B cell (primary cell): ENCODE results near the gene KLHL30. TPM values are rescaled to one million over a fixed set of nuclear protein-coding genes. Genes with fewer than 3 reads are reported as not detected.

Source experiments
- ATAC-seq: fragments of 200-7000 bp; cut with Tn5 transposase; one replicate; pipeline ENCODE4 v1.10.0; 2021; ENCODE audit warnings: low read depth, mild to moderate bottlenecking, moderate number of reproducible peaks, moderate library complexity
- CTCF ChIA-PET: fragments of 350-600 bp; sonication (Branson Sonifier 250); formaldehyde crosslinking; loops from one replicate; lab custom pipeline; 2021; ENCODE audit warnings: antibody characterized with exemption, inconsistent platforms; lab: Charles Lee
- POLR2A ChIA-PET: fragments of 350-600 bp; sonication (Branson Sonifier 250); formaldehyde crosslinking; loops from one replicate; lab custom pipeline; 2021; ENCODE audit warnings: antibody characterized with exemption; lab: Charles Lee
- DNase-seq: peaks from one replicate; pipeline ENCODE4 v3.0.0; 2013
- H2AFZ ChIP-seq: 2 replicates; pipeline ENCODE4 v1.6.1; 2012; ENCODE audit warnings: mild to moderate bottlenecking, low read depth, low read length; ENCODE audit not compliant: insufficient read depth, poor library complexity, severe bottlenecking
- H3K27ac ChIP-seq, 2 donors: 1 replicate in 1 of 2; 2 replicates in 1 of 2; pipeline ENCODE4 v1.5.1; 2012 to 2013; ENCODE audit warnings: low read length in 2 of 2, mild to moderate bottlenecking in 2 of 2, moderate library complexity in 1 of 2
- H3K27me3 ChIP-seq, 4 experiments: fragments of 200-600 bp in 1 of 4; sonication (generic) in 1 of 4; replicated peaks in 1 of 4; 1 replicate in 2 of 4; 2 replicates in 2 of 4; pipeline versions ENCODE4 v1.6.1 to v1.7.0; 2013 to 2016; ENCODE audit warnings: low read length in 3 of 4, mild to moderate bottlenecking in 2 of 4, mixed read lengths in 1 of 4, moderate library complexity in 1 of 4; ENCODE audit not compliant: insufficient read depth in 4 of 4, control insufficient read depth in 3 of 4; ENCODE audit errors: control extremely low read depth in 1 of 4
- H3K36me3 ChIP-seq, 2 experiments: replicated peaks in 1 of 2; 1 replicate in 1 of 2; 2 replicates in 1 of 2; pipeline versions ENCODE4 v1.6.1 to v1.7.1; 2013; ENCODE audit warnings: low read length in 1 of 2; ENCODE audit not compliant: insufficient read depth in 2 of 2, control insufficient read depth in 1 of 2; ENCODE audit errors: control extremely low read depth in 1 of 2, extremely low read depth in 1 of 2
- H3K4me1 ChIP-seq, 2 donors: fragments of 200-600 bp in 1 of 2; sonication (generic) in 1 of 2; 1 replicate in 1 of 2; 2 replicates in 1 of 2; pipeline versions ENCODE4 v1.5.1 to v1.6.1; 2013 to 2017; ENCODE audit warnings: low read length in 2 of 2; ENCODE audit not compliant: control insufficient read depth in 2 of 2, insufficient read depth in 2 of 2
- H3K4me2 ChIP-seq: replicated peaks from 2 replicates; pipeline ENCODE3; 2012; ENCODE audit warnings: mild to moderate bottlenecking, low read depth, low read length; ENCODE audit not compliant: poor library complexity, severe bottlenecking
- H3K4me3 ChIP-seq, 5 experiments: fragments of 200-600 bp in 1 of 5; sonication (generic) in 1 of 5; 1 replicate in 3 of 5; 2 replicates in 2 of 5; pipeline versions ENCODE4 v1.5.1 to v1.7.0; 2011 to 2016; ENCODE audit warnings: low read length in 4 of 5, mild to moderate bottlenecking in 4 of 5, low read depth in 2 of 5, control low read depth in 1 of 5, moderate library complexity in 1 of 5; ENCODE audit not compliant: insufficient read depth in 1 of 5; ENCODE audit errors: control extremely low read depth in 1 of 5, extremely low read depth in 1 of 5
- H3K79me2 ChIP-seq: fragments of 200-600 bp; sonication (generic); one replicate; pipeline ENCODE4 v1.6.0; 2016; ENCODE audit warnings: low read length; ENCODE audit not compliant: control insufficient read depth, insufficient read depth
- H3K9ac ChIP-seq: fragments of 200-600 bp; sonication (generic); 2 replicates; pipeline ENCODE4 v1.6.1; 2017; ENCODE audit warnings: mild to moderate bottlenecking, low read length, moderate library complexity
- H3K9me3 ChIP-seq, 3 donors: one replicate each; pipeline versions ENCODE4 v1.6.1 to v1.7.1; 2013; ENCODE audit warnings: low read length in 2 of 3; ENCODE audit not compliant: control insufficient read depth in 2 of 3, insufficient read depth in 1 of 3; ENCODE audit errors: control extremely low read depth in 1 of 3
- H4K20me1 ChIP-seq: 2 replicates; pipeline ENCODE4 v1.6.0; 2012; ENCODE audit warnings: mild to moderate bottlenecking, low read length; ENCODE audit not compliant: insufficient read depth, control insufficient read depth, poor library complexity, severe bottlenecking
- H3K27ac Mint-ChIP-seq: one replicate; pipeline ENCODE4 v1.8.0; 2021; ENCODE audit warnings: mixed read lengths
- H3K27me3 Mint-ChIP-seq: one replicate; pipeline ENCODE4 v1.8.0; 2021; ENCODE audit warnings: mixed read lengths
- H3K4me1 Mint-ChIP-seq: one replicate; pipeline ENCODE4 v1.8.0; 2021; ENCODE audit warnings: mixed read lengths
- H3K4me3 Mint-ChIP-seq: one replicate; pipeline ENCODE4 v1.8.0; 2021; ENCODE audit warnings: mixed read lengths
- H3K9me3 Mint-ChIP-seq: one replicate; pipeline ENCODE4 v1.8.0; 2022; ENCODE audit warnings: mixed read lengths; ENCODE audit not compliant: insufficient read depth
- EZH2 ChIP-seq: IDR thresholded peaks from 2 replicates; pipeline ENCODE4 v1.6.1; 2012; ENCODE audit warnings: borderline replicate concordance, low read depth, mild to moderate bottlenecking, moderate library complexity, low read length; ENCODE audit not compliant: insufficient read depth, poor library complexity, severe bottlenecking
- WGBS: methylation state at CpG from one replicate; pipeline ENCODE4 v1.1.5; 2013; ENCODE audit warnings: missing lambda C conversion rate; ENCODE audit not compliant: insufficient coverage; 5-methylcytosine and 5-hydroxymethylcytosine counted together
- intact Hi-C: fragments of 100-400 bp; cut with micrococcal nuclease; formaldehyde crosslinking; loops from one replicate; pipeline ENCODE4 v1.10.0; 2022
- polyA plus RNA-seq: library from polyadenylated mRNA; depleted of rRNA; stranded (reverse); fragments of >200 nt; gene quantifications from 2 replicates; pipeline ENCODE4 v1.2.3, GENCODE V29; 2012
- total RNA-seq, 2 donors: library from RNA; stranded (reverse); fragments of 120-200 nt in 1 of 2; gene quantifications; 1 replicate in 1 of 2; 2 replicates in 1 of 2; pipeline versions ENCODE4 v1.2.3 to v1.2.4, GENCODE V29; 2013 to 2022
- TF ChIP-seq, protein P1 (sequence below): fragments of 200-600 bp; IDR thresholded peaks from one replicate; pipeline ENCODE4 v1.8.0; 2022; ENCODE audit warnings: antibody characterized with exemption, mild to moderate bottlenecking

KLHL30 gene
- total and polyA plus RNA-seq, 2 donors (not counting 1 experiment from before 2014, with no cell fraction given) = not detected

GRCh38 chr2:238183821-238184220, 45.4 kb downstream of the KLHL30 start:
- Mint-ChIP-seq H3K4me3 (no peak overlapping the region), H3K9me3 (no peaks in the 10 kb centered on the region), H3K4me1 (no peaks in the 10 kb centered on the region), H3K27me3 (no peaks in the 10 kb centered on the region), H3K27ac (no peak overlapping the region)
- DNase-seq = no peak
- CTCF ChIA-PET = no interaction called here
- H3K4me1 ChIP-seq = no peaks in the 10 kb centered on the region
- peaks cover 8 to 94% of the 10 kb centered on the region in 2 experiments for H3K36me3 ChIP-seq
- no CpG with 5 or more reads among the region's 4 CpGs for WGBS
- H3K4me2 ChIP-seq = no peak overlapping the region
- no peak overlapping the region for H2AFZ ChIP-seq
- H3K9ac ChIP-seq = no peak overlapping the region
- peaks cover 12% of the 10 kb centered on the region for H4K20me1 ChIP-seq
- H3K4me3 ChIP-seq = no peak overlapping the region
- H3K79me2 ChIP-seq = peaks cover 6% of the 10 kb centered on the region
- ATAC-seq = no peak
- no peaks in the 10 kb centered on the region for H3K9me3 ChIP-seq
- intact Hi-C loops = no loop called here
- TF ChIP-seq, protein P1, sequence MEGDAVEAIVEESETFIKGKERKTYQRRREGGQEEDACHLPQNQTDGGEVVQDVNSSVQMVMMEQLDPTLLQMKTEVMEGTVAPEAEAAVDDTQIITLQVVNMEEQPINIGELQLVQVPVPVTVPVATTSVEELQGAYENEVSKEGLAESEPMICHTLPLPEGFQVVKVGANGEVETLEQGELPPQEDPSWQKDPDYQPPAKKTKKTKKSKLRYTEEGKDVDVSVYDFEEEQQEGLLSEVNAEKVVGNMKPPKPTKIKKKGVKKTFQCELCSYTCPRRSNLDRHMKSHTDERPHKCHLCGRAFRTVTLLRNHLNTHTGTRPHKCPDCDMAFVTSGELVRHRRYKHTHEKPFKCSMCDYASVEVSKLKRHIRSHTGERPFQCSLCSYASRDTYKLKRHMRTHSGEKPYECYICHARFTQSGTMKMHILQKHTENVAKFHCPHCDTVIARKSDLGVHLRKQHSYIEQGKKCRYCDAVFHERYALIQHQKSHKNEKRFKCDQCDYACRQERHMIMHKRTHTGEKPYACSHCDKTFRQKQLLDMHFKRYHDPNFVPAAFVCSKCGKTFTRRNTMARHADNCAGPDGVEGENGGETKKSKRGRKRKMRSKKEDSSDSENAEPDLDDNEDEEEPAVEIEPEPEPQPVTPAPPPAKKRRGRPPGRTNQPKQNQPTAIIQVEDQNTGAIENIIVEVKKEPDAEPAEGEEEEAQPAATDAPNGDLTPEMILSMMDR = no peak
- TF ChIP-seq EZH2 = no peak
- no peak overlapping the region for H3K27ac ChIP-seq
- H3K27me3 ChIP-seq = no peaks in the 10 kb centered on the region
- POLR2A ChIA-PET = no interaction called here

- no peak overlapping the region for H3K4me3 ChIP-seq
Observed at GRCh38 chr2:238187618-238188548, 49.4 kb downstream of the KLHL30 start.

More at GRCh38 chr2:238187618-238188548, 49.4 kb downstream of the KLHL30 start:
- Histone ChIP-seq H3K4me2 (no peak overlapping the region), H3K4me1 (no peaks in the 10 kb centered on the region), H3K27me3 (no peaks in the 10 kb centered on the region), H3K27ac (no peak overlapping the region), H3K79me2 (peaks cover 6% of the 10 kb centered on the region), H2AFZ (no peak overlapping the region), H3K36me3 (peaks cover 10 to 88% of the 10 kb centered on the region in 2 experiments), H4K20me1 (peaks cover 19% of the 10 kb centered on the region), H3K9me3 (no peaks in the 10 kb centered on the region), H3K9ac (no peak overlapping the region)
- ATAC-seq = no peak
- Mint-ChIP-seq H3K4me1 (no peaks in the 10 kb centered on the region), H3K4me3 (no peak overlapping the region), H3K27ac (no peak overlapping the region), H3K9me3 (no peaks in the 10 kb centered on the region), H3K27me3 (no peaks in the 10 kb centered on the region)
- no peak for TF ChIP-seq EZH2
- TF ChIP-seq, protein P1 = no peak
- POLR2A ChIA-PET = no interaction called here
- CTCF ChIA-PET = interaction anchor here (1.4 kb wide), 1 partner anchor 67 kb away, joined by 4 read pairs; no protein-coding TSS in a partner anchor
- WGBS = 97% methylated on average over 16 of the region's 17 CpGs
- intact Hi-C loops = no loop called here
- DNase-seq = no peak
